GM23338 (cell line): ENCODE measurements around the gene PGGT1B. TPM values are rescaled to one million over a fixed set of nuclear protein-coding genes. Genes with fewer than 3 reads are reported as not detected.

Source experiments
- ATAC-seq: fragments of 200-7000 bp; cut with Tn5 transposase; 3 replicates; pipeline ENCODE4 v1.9.1; 2020
- DNase-seq: peaks from one replicate; pipeline ENCODE4 v3.0.0-alpha.2; 2015; ENCODE audit warnings: low spot score
- H2AFZ ChIP-seq: fragments of 200-600 bp; sonication (generic); 2 replicates; pipeline ENCODE4 v1.8.0; 2016; ENCODE audit warnings: antibody characterized with exemption, mild to moderate bottlenecking, moderate library complexity
- H3F3A ChIP-seq: fragments of 200-600 bp; sonication (generic); replicated peaks from 2 replicates; pipeline ENCODE4 v1.8.0; 2017; ENCODE audit warnings: antibody characterized with exemption, mixed run types, low read depth
- H3K27ac ChIP-seq: fragments of 200-600 bp; sonication (generic); 2 replicates; pipeline ENCODE4 v1.6.1; 2016; ENCODE audit warnings: low read depth
- H3K27me3 ChIP-seq: fragments of 200-600 bp; sonication (generic); 2 replicates; pipeline ENCODE4 v1.8.0; 2016; ENCODE audit warnings: mild to moderate bottlenecking, mixed run types, moderate library complexity; ENCODE audit not compliant: insufficient read depth
- H3K36me3 ChIP-seq: fragments of 200-600 bp; sonication (generic); 2 replicates; pipeline ENCODE4 v1.8.0; 2016; ENCODE audit warnings: mild to moderate bottlenecking; ENCODE audit not compliant: insufficient read depth
- H3K4me1 ChIP-seq: fragments of 200-600 bp; sonication (generic); 2 replicates; pipeline ENCODE4 v1.8.0; 2016; ENCODE audit warnings: mild to moderate bottlenecking, moderate library complexity; ENCODE audit not compliant: insufficient read depth
- H3K4me2 ChIP-seq: fragments of 200-600 bp; sonication (generic); 2 replicates; pipeline ENCODE4 v1.7.1; 2017; ENCODE audit warnings: mixed run types
- H3K4me3 ChIP-seq: fragments of 200-600 bp; sonication (generic); 2 replicates; pipeline ENCODE4 v1.6.1; 2016; ENCODE audit warnings: mixed run types
- H3K79me2 ChIP-seq: fragments of 200-600 bp; sonication (generic); replicated peaks from 2 replicates; pipeline ENCODE4 v1.8.0; 2017; ENCODE audit warnings: mild to moderate bottlenecking; ENCODE audit not compliant: insufficient read depth
- H3K9me2 ChIP-seq: fragments of 200-600 bp; sonication (generic); 2 replicates; pipeline ENCODE4 v1.8.0; 2017; ENCODE audit not compliant: insufficient read depth
- H4K20me1 ChIP-seq: fragments of 200-600 bp; sonication (generic); replicated peaks from 2 replicates; pipeline ENCODE4 v1.8.0; 2017; ENCODE audit warnings: mild to moderate bottlenecking; ENCODE audit not compliant: insufficient read depth
- H3K27ac Mint-ChIP-seq: 2 replicates; pipeline ENCODE4 v1.8.0; 2020; ENCODE audit warnings: inconsistent platforms, mild to moderate bottlenecking, moderate library complexity, mixed read lengths
- H3K27me3 Mint-ChIP-seq: 3 replicates; pipeline ENCODE4 v1.8.0; 2022; ENCODE audit warnings: low read depth, mild to moderate bottlenecking, moderate library complexity, mixed read lengths, inconsistent platforms; ENCODE audit not compliant: insufficient read depth, poor library complexity
- H3K36me3 Mint-ChIP-seq: 3 replicates; pipeline ENCODE4 v1.8.0; 2021; ENCODE audit warnings: low read depth, mild to moderate bottlenecking, inconsistent platforms, moderate library complexity, mixed read lengths
- H3K4me1 Mint-ChIP-seq: 3 replicates; pipeline ENCODE4 v1.8.0; 2020; ENCODE audit warnings: mild to moderate bottlenecking, inconsistent platforms, mixed read lengths
- H3K4me3 Mint-ChIP-seq: 3 replicates; pipeline ENCODE4 v1.8.0; 2021; ENCODE audit warnings: moderate library complexity, mild to moderate bottlenecking, inconsistent platforms, mixed read lengths
- H3K9me3 Mint-ChIP-seq: 3 replicates; pipeline ENCODE4 v1.8.0; 2020; ENCODE audit warnings: moderate library complexity, mild to moderate bottlenecking, inconsistent platforms, mixed read lengths
- CREB1 ChIP-seq: fragments of 250-450 bp; sonication (Bioruptor Pico); IDR thresholded peaks from 2 replicates; pipeline ENCODE4 v1.5.0; 2020; ENCODE audit warnings: low read depth, mild to moderate bottlenecking, moderate library complexity
- EZH2 ChIP-seq: fragments of 200-600 bp; sonication (generic); IDR thresholded peaks from one replicate; pipeline ENCODE4 v1.8.0; 2017; ENCODE audit warnings: antibody characterized with exemption, mild to moderate bottlenecking, low read depth; ENCODE audit not compliant: unreplicated experiment
- EZH2phosphoT487 ChIP-seq: fragments of 200-600 bp; sonication (generic); IDR thresholded peaks from one replicate; pipeline ENCODE4 v1.8.1; 2018; ENCODE audit warnings: antibody characterized with exemption; ENCODE audit not compliant: unreplicated experiment
- NANOG ChIP-seq: IDR thresholded peaks from 2 replicates; pipeline ENCODE4 v1.6.1; 2016; ENCODE audit warnings: antibody characterized with exemption, borderline replicate concordance
- POLR2AphosphoS5 ChIP-seq: IDR thresholded peaks from 2 replicates; pipeline ENCODE4 v1.6.1; 2016; ENCODE audit warnings: antibody characterized with exemption, low read depth
- STAT1 ChIP-seq: IDR thresholded peaks from one replicate; pipeline ENCODE4 v1.6.1; 2016; ENCODE audit warnings: antibody characterized with exemption; ENCODE audit not compliant: unreplicated experiment
- ZNF331 ChIP-seq: fragments of 250-450 bp; sonication (Bioruptor Pico); IDR thresholded peaks from 2 replicates; pipeline ENCODE4 v1.5.0; 2020; ENCODE audit warnings: low read depth, mild to moderate bottlenecking, moderate library complexity
- polyA plus RNA-seq: library from polyadenylated mRNA; unstranded; fragments of >200 nt; fragmentation: Nextera tagmentation; extraction: Ambion mirVana; gene quantifications from 2 replicates; pipeline ENCODE4 v1.2.1, GENCODE V29; 2016
- total RNA-seq: library from RNA; depleted of rRNA; stranded (reverse); fragments of >200 nt; shearing (Covaris generic); gene quantifications from 2 replicates; pipeline ENCODE4 v1.2.3, GENCODE V29; 2014
- TF ChIP-seq, protein P1 (sequence below): fragments of 250-450 bp; sonication (Bioruptor Pico); IDR thresholded peaks from 2 replicates; pipeline ENCODE4 v1.5.0; 2020; ENCODE audit warnings: mild to moderate bottlenecking, moderate library complexity
- TF ChIP-seq, protein P2 (sequence below), 2 experiments: fragments of 200-600 bp in 1 of 2; sonication (generic) in 1 of 2; conservative IDR thresholded peaks; 2 replicates each; pipeline versions ENCODE4 v1.5.1 to v1.6.1; 2016 to 2017; ENCODE audit warnings: antibody characterized with exemption in 2 of 2, low read depth in 2 of 2, mild to moderate bottlenecking in 2 of 2, moderate library complexity in 1 of 2
- TF ChIP-seq, protein P3 (sequence below): IDR thresholded peaks from one replicate; pipeline ENCODE4 v1.6.1; 2018; ENCODE audit warnings: antibody characterized with exemption; ENCODE audit not compliant: unreplicated experiment
- TF ChIP-seq, protein P4 (sequence below): IDR thresholded peaks from 2 replicates; pipeline ENCODE4 v1.6.1; 2016; ENCODE audit warnings: antibody characterized with exemption

The PGGT1B gene
- total and polyA plus RNA-seq, 2 experiments from 2014 or later: 8.6 to 12.9 TPM

DNA sequence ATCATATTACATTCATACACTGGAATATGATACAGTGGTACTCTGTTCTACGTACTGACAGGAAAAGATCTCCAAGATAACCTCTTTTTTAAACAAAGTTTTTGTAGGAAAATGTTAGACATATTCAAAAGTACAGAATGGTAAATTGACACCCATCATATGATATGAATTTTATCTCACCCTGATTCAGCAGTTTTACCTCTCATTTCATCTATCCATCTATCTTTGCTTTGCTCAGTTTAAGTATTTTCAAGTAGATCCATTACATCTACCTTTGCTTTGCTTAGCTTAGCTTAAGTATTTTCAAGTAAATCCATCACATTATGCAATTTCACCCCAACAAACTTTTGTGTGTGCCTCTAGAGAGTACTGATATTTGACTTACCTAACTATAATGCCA, 19.5 kb upstream of the PGGT1B start (continued):
- TF ChIP-seq, protein P1, sequence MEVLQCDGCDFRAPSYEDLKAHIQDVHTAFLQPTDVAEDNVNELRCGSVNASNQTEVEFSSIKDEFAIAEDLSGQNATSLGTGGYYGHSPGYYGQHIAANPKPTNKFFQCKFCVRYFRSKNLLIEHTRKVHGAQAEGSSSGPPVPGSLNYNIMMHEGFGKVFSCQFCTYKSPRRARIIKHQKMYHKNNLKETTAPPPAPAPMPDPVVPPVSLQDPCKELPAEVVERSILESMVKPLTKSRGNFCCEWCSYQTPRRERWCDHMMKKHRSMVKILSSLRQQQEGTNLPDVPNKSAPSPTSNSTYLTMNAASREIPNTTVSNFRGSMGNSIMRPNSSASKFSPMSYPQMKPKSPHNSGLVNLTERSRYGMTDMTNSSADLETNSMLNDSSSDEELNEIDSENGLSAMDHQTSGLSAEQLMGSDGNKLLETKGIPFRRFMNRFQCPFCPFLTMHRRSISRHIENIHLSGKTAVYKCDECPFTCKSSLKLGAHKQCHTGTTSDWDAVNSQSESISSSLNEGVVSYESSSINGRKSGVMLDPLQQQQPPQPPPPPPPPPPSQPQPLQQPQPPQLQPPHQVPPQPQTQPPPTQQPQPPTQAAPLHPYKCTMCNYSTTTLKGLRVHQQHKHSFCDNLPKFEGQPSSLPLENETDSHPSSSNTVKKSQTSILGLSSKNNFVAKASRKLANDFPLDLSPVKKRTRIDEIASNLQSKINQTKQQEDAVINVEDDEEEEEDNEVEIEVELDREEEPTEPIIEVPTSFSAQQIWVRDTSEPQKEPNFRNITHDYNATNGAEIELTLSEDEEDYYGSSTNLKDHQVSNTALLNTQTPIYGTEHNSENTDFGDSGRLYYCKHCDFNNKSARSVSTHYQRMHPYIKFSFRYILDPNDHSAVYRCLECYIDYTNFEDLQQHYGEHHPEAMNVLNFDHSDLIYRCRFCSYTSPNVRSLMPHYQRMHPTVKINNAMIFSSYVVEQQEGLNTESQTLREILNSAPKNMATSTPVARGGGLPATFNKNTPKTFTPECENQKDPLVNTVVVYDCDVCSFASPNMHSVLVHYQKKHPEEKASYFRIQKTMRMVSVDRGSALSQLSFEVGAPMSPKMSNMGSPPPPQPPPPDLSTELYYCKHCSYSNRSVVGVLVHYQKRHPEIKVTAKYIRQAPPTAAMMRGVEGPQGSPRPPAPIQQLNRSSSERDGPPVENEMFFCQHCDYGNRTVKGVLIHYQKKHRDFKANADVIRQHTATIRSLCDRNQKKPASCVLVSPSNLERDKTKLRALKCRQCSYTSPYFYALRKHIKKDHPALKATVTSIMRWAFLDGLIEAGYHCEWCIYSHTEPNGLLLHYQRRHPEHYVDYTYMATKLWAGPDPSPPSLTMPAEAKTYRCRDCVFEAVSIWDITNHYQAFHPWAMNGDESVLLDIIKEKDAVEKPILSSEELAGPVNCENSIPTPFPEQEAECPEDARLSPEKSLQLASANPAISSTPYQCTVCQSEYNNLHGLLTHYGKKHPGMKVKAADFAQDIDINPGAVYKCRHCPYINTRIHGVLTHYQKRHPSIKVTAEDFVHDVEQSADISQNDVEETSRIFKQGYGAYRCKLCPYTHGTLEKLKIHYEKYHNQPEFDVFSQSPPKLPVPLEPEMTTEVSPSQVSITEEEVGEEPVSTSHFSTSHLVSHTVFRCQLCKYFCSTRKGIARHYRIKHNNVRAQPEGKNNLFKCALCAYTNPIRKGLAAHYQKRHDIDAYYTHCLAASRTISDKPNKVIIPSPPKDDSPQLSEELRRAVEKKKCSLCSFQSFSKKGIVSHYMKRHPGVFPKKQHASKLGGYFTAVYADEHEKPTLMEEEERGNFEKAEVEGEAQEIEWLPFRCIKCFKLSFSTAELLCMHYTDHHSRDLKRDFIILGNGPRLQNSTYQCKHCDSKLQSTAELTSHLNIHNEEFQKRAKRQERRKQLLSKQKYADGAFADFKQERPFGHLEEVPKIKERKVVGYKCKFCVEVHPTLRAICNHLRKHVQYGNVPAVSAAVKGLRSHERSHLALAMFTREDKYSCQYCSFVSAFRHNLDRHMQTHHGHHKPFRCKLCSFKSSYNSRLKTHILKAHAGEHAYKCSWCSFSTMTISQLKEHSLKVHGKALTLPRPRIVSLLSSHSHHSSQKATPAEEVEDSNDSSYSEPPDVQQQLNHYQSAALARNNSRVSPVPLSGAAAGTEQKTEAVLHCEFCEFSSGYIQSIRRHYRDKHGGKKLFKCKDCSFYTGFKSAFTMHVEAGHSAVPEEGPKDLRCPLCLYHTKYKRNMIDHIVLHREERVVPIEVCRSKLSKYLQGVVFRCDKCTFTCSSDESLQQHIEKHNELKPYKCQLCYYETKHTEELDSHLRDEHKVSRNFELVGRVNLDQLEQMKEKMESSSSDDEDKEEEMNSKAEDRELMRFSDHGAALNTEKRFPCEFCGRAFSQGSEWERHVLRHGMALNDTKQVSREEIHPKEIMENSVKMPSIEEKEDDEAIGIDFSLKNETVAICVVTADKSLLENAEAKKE (CRISPR knock-in tag): no peak

DNA sequence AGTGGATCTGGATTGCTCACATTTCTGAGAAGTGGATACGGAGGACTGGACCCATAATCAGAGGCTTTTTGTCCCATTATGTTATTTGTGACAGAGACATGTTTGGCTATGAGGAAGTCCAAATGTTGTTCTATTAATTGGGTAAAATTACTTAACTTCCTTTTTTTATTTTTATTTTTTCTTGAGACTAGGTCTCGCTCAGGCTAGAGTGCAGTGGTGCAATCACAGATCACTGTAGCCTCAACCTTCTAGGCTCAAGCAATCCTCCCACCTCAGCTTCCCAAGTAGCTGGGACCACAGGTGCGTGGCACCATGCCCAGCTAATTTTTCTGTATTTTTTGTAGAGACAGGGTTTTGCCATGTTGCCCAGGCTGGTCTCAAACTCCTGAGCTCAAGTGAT, 11.9 kb upstream of the PGGT1B start:
- H3K4me1 Mint-ChIP-seq: no peaks in the 10 kb centered on the region
- H3K27me3 Mint-ChIP-seq: no peaks in the 10 kb centered on the region
- H3K27ac Mint-ChIP-seq: no peak overlapping the region
- Histone ChIP-seq H3K4me3 (no peak overlapping the region), H3F3A (no peaks in the 10 kb centered on the region), H3K9me2 (no peaks in the 10 kb centered on the region), H3K27me3 (no peaks in the 10 kb centered on the region), H2AFZ (no peak overlapping the region), H3K4me2 (no peak overlapping the region), H4K20me1 (no peaks in the 10 kb centered on the region; the same call in none of the 2 replicates), H3K4me1 (no peaks in the 10 kb centered on the region), H3K79me2 (no peaks in the 10 kb centered on the region), H3K36me3 (no peaks in the 10 kb centered on the region; the same call in 1 of the 2 replicates), H3K27ac (no peak overlapping the region)
- no peak for DNase-seq
- H3K36me3 Mint-ChIP-seq: peaks cover 28% of the 10 kb centered on the region; the same call in 2 of the 3 replicates
- no peak overlapping the region for H3K4me3 Mint-ChIP-seq
- ATAC-seq: no peak
- no peaks in the 10 kb centered on the region for H3K9me3 Mint-ChIP-seq
- TF ChIP-seq POLR2AphosphoS5: no peak
- TF ChIP-seq NANOG: no peak
- TF ChIP-seq CREB1 (CRISPR knock-in tag): no peak
- no peak for TF ChIP-seq EZH2
- TF ChIP-seq, protein P2, sequence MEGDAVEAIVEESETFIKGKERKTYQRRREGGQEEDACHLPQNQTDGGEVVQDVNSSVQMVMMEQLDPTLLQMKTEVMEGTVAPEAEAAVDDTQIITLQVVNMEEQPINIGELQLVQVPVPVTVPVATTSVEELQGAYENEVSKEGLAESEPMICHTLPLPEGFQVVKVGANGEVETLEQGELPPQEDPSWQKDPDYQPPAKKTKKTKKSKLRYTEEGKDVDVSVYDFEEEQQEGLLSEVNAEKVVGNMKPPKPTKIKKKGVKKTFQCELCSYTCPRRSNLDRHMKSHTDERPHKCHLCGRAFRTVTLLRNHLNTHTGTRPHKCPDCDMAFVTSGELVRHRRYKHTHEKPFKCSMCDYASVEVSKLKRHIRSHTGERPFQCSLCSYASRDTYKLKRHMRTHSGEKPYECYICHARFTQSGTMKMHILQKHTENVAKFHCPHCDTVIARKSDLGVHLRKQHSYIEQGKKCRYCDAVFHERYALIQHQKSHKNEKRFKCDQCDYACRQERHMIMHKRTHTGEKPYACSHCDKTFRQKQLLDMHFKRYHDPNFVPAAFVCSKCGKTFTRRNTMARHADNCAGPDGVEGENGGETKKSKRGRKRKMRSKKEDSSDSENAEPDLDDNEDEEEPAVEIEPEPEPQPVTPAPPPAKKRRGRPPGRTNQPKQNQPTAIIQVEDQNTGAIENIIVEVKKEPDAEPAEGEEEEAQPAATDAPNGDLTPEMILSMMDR (conservative IDR thresholded peaks at IDR 0.05; ENCODE audit: low read depth in 2 of 2): no peak
- TF ChIP-seq, protein P3, sequence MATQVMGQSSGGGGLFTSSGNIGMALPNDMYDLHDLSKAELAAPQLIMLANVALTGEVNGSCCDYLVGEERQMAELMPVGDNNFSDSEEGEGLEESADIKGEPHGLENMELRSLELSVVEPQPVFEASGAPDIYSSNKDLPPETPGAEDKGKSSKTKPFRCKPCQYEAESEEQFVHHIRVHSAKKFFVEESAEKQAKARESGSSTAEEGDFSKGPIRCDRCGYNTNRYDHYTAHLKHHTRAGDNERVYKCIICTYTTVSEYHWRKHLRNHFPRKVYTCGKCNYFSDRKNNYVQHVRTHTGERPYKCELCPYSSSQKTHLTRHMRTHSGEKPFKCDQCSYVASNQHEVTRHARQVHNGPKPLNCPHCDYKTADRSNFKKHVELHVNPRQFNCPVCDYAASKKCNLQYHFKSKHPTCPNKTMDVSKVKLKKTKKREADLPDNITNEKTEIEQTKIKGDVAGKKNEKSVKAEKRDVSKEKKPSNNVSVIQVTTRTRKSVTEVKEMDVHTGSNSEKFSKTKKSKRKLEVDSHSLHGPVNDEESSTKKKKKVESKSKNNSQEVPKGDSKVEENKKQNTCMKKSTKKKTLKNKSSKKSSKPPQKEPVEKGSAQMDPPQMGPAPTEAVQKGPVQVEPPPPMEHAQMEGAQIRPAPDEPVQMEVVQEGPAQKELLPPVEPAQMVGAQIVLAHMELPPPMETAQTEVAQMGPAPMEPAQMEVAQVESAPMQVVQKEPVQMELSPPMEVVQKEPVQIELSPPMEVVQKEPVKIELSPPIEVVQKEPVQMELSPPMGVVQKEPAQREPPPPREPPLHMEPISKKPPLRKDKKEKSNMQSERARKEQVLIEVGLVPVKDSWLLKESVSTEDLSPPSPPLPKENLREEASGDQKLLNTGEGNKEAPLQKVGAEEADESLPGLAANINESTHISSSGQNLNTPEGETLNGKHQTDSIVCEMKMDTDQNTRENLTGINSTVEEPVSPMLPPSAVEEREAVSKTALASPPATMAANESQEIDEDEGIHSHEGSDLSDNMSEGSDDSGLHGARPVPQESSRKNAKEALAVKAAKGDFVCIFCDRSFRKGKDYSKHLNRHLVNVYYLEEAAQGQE: no peak
- TF ChIP-seq, protein P4, sequence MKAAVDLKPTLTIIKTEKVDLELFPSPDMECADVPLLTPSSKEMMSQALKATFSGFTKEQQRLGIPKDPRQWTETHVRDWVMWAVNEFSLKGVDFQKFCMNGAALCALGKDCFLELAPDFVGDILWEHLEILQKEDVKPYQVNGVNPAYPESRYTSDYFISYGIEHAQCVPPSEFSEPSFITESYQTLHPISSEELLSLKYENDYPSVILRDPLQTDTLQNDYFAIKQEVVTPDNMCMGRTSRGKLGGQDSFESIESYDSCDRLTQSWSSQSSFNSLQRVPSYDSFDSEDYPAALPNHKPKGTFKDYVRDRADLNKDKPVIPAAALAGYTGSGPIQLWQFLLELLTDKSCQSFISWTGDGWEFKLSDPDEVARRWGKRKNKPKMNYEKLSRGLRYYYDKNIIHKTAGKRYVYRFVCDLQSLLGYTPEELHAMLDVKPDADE: no peak
- TF ChIP-seq STAT1: no peak
- no peak for TF ChIP-seq EZH2phosphoT487
- no peak for TF ChIP-seq ZNF331 (CRISPR knock-in tag)
